Thymus (tissue), 11 donors: ENCODE results near the gene PPP2R2B. TPM values are rescaled to one million over a fixed set of nuclear protein-coding genes. Genes with fewer than 3 reads are reported as not detected.
"Not testable (repeated sequence)": the region's sequence is repeated elsewhere in the genome, so short reads cannot be mapped to it uniquely, and the experiment has no call there.

Experiments
- DNase-seq, 9 donors: peaks; one replicate each; pipeline ENCODE4 v3.0.0-alpha.2; 2013; ENCODE audit warnings: low spot score in 9 of 9, low read depth in 6 of 9, missing footprints in 1 of 9
- H3K27ac ChIP-seq, 2 donors: one replicate each; pipeline ENCODE4 v1.5.1; 2013; ENCODE audit warnings: control low read depth in 1 of 2, low read depth in 1 of 2, low read length in 1 of 2, mild to moderate bottlenecking in 1 of 2, moderate library complexity in 1 of 2
- H3K27me3 ChIP-seq, 2 donors: one replicate each; pipeline ENCODE4 v1.5.1; 2013; ENCODE audit warnings: low read length in 1 of 2; ENCODE audit not compliant: control insufficient read depth in 2 of 2, insufficient read depth in 1 of 2
- H3K36me3 ChIP-seq, 2 donors: one replicate each; pipeline ENCODE4 v1.5.1; 2013; ENCODE audit warnings: low read length in 1 of 2, mild to moderate bottlenecking in 1 of 2, moderate library complexity in 1 of 2; ENCODE audit not compliant: control insufficient read depth in 2 of 2, insufficient read depth in 2 of 2
- H3K4me1 ChIP-seq, 2 donors: one replicate each; pipeline ENCODE4 v1.5.1; 2013; ENCODE audit warnings: low read length in 2 of 2; ENCODE audit not compliant: control insufficient read depth in 2 of 2, insufficient read depth in 2 of 2
- H3K4me3 ChIP-seq, 2 donors: one replicate each; pipeline ENCODE4 v1.5.1; 2013; ENCODE audit warnings: low read length in 2 of 2, control low read depth in 1 of 2, mild to moderate bottlenecking in 1 of 2
- H3K9me3 ChIP-seq, 2 donors: one replicate each; pipeline ENCODE4 v1.5.1; 2013; ENCODE audit warnings: low read length in 1 of 2, mild to moderate bottlenecking in 1 of 2; ENCODE audit not compliant: control insufficient read depth in 2 of 2, insufficient read depth in 1 of 2
- WGBS: extraction: QIAGEN DNeasy Blood & Tissue Kit; methylation state at CpG from one replicate; pipeline ENCODE4 v1.1.7; 2013; 5-methylcytosine and 5-hydroxymethylcytosine counted together
- polyA plus RNA-seq: library from polyadenylated mRNA; stranded (reverse); fragments of 200-250 nt; gene quantifications from one replicate; pipeline ENCODE4 v1.2.3, GENCODE V29; 2013
- total RNA-seq: library from RNA; stranded (reverse); fragments of 120-200 nt; gene quantifications from one replicate; pipeline ENCODE4 v1.2.4, GENCODE V29; 2013
- donor health status: healthy.

PPP2R2B gene
- total and polyA plus RNA-seq, 2 donors, result 1.9 to 3.2 TPM

DNA sequence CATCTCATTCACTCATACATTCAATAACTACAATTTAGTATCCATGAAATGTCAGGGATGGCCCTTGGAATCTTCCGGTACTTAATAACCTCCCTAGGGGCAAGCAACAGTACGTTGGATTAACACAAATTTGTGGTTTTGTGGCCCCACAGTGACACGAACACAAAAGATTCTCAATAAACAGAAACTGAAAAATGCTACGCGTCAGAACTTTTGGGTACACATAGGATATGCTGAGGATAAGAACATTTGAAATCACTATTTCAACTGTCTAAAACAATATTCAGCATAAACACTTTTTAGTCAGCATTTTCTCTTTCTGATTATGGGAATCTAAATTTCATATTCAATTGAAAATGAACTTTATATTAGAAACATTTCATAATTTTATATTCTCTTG, 255.5 kb downstream of the PPP2R2B start:
- Histone ChIP-seq H3K36me3 (no peaks in the 10 kb centered on the region), H3K27me3 (no peaks in the 10 kb centered on the region), H3K4me1 (no peaks in the 10 kb centered on the region), H3K9me3 (no peaks in the 10 kb centered on the region), H3K27ac (no peak overlapping the region), H3K4me3 (no peak overlapping the region)
- WGBS, result 90% methylated on average over 5 of the region's 5 CpGs
- no peak for DNase-seq

DNA sequence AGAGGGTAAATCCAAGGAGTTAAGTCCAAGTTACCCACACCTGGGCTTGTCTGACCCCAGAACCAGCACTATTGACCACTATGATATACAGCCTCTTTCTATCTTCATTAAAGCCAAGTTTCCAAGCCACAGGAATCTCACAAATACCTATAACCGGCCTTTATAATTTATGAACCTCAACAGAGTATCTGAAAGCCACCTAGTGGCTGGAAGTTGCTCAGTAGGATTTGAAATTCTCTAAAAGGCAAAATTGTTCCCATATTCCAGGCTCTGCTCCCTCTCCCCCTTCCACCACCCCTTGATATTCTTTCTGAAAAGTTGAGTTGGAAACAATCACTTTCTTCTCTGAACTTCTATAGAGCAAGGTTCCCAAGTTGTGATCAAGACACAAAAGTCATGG, 256.2 kb downstream of the PPP2R2B start:
- no peaks in the 10 kb centered on the region for H3K9me3 ChIP-seq
- WGBS, result 90% methylated on average over 1 of the region's 1 CpG
- no peak overlapping the region for H3K4me3 ChIP-seq
- no peak overlapping the region for H3K27ac ChIP-seq
- no peaks in the 10 kb centered on the region for H3K4me1 ChIP-seq
- DNase-seq, result no peak
- H3K36me3 ChIP-seq, result no peaks in the 10 kb centered on the region
- H3K27me3 ChIP-seq, result no peaks in the 10 kb centered on the region

DNA sequence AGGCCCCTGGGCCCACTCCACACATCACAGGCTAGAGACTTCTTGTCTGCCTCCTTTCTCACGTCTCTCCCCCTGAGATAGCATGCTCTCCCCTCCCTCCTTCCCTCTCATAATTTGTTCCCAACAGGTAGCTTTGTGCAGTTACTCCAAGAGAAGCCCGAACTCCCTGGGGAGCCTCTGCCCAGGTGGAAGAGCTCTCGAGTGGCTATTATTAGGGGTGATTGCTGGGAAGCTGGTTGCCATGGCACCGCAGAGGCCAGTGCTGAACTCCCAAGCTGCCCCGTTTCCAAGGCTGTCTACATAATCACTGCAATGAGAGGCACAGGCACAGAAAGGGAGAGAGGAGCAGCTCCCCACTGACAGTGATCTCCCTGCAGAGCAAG, 257.9 kb downstream of the PPP2R2B start:
- H3K4me1 ChIP-seq, result no peaks in the 10 kb centered on the region
- 90% methylated on average over 5 of the region's 5 CpGs for WGBS
- no peaks in the 10 kb centered on the region for H3K36me3 ChIP-seq
- no peak for DNase-seq
- no peaks in the 10 kb centered on the region for H3K27me3 ChIP-seq
- H3K9me3 ChIP-seq, result no peaks in the 10 kb centered on the region
- H3K4me3 ChIP-seq, result no peak overlapping the region
- no peak overlapping the region for H3K27ac ChIP-seq

DNA sequence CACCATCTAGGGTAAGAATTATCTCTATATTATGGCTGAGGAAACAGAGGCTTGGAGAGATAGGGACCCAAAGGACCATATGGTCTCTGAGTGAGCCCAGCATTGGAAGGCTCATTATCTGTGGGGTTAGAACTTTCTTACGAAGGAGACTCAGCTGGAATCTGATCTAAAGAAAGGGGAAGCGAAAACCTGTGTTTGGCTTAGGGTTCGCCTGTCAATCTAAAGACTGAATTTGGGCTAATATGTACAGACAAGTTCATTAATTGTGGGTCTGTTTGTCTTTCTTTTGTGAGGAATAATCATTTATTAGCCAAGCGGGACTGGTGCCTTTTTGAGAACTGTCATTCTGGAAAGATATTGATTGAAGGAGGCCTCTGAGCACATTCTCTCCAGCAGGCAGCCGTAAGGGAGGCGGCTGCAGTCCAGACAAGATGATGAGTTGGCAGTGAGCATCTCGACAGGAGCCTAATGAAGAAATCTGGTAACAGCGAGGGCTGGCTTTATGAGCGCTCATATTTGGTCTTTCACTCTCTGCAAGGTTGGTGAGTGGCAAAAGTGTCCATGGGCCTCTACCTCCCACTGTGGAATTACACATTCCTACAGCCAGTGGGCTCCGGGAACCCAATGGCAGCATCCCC, 258.4 kb downstream of the PPP2R2B start:
- Histone ChIP-seq H3K9me3 (no peaks in the 10 kb centered on the region), H3K36me3 (no peaks in the 10 kb centered on the region), H3K27ac (no peak overlapping the region), H3K27me3 (no peaks in the 10 kb centered on the region), H3K4me3 (no peak overlapping the region), H3K4me1 (no peaks in the 10 kb centered on the region)
- no peak for DNase-seq
- WGBS, result 97% methylated on average over 10 of the region's 10 CpGs

DNA sequence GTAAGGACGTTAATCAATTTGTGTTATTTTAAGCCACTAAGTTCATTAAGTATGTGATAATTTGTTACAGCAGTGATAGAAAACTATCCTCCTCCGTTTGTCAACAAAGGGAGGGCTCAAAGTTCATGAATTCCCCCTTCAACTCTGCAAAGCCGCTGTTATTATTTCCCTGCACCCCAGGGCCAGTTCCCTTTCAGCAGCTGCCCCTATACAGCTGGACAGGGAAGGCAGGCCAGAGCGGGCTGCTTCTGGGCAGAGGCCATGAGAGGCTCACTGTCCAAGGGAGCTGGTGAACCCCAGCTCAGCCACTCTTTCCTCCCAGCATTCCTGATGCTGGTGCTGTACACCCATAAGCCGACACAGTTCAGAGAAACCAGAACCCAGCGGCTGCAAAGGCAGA, 260.1 kb downstream of the PPP2R2B start:
- no peak overlapping the region for H3K4me3 ChIP-seq
- no peaks in the 10 kb centered on the region for H3K4me1 ChIP-seq
- no peaks in the 10 kb centered on the region for H3K36me3 ChIP-seq
- H3K27ac ChIP-seq, result no peak overlapping the region
- H3K9me3 ChIP-seq, result no peaks in the 10 kb centered on the region
- no peak for DNase-seq
- 93% methylated on average over 6 of the region's 6 CpGs for WGBS
- no peaks in the 10 kb centered on the region for H3K27me3 ChIP-seq

DNA sequence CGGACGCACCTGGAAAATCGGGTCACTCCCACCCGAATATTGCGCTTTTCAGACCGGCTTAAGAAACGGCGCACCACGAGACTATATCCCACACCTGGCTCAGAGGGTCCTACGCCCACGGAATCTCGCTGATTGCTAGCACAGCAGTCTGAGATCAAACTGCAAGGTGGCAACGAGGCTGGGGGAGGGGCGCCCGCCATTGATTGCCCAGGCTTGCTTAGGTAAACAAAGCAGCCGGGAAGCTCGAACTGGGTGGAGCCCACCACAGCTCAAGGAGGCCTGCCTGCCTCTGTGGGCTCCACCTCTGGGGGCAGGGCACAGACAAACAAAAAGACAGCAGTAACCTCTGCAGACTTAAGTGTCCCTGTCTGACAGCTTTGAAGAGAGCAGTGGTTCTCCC, 268.8 kb downstream of the PPP2R2B start:
- not testable (repeated sequence) for H3K4me1 ChIP-seq, H3K27me3 ChIP-seq, H3K27ac ChIP-seq, H3K36me3 ChIP-seq, H3K4me3 ChIP-seq, H3K9me3 ChIP-seq, DNase-seq
- WGBS, result 53% methylated on average over 6 of the region's 17 CpGs

DNA sequence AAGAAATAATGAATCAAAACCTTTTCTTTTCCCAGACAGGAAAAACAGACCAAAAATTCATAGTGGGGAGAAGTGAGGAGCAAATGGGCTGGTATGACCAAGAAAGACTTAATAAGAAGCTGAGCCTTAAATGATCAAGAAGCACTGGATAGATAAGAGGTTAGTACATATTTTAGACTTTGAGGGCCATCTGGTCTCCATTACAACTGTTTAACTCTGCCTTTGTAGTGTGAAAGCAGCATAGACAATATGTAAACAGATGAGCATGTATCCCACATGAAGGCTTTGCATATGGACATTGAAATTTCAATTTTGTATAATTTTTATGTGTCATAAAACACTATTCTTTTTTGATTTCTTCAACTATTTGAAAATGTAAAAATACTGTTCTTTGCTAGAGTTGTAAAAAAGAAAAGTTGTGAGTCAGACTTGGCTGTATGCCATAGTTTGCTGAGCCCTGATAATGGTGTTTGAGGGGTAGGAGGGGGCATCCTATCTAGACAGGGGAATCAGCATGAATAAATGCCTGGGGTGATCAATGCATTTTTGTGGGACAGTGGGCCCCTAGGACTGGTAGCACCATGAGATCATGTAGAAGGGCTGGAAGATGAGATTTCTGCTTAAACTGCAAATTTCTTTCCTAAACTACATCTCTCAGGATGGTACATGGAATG, 270.8 kb downstream of the PPP2R2B start:
- H3K27ac ChIP-seq, result no peak overlapping the region
- no peak for DNase-seq
- no peaks in the 10 kb centered on the region for H3K36me3 ChIP-seq
- no peaks in the 10 kb centered on the region for H3K9me3 ChIP-seq
- H3K4me3 ChIP-seq, result no peak overlapping the region
- no peaks in the 10 kb centered on the region for H3K4me1 ChIP-seq
- no peaks in the 10 kb centered on the region for H3K27me3 ChIP-seq

DNA sequence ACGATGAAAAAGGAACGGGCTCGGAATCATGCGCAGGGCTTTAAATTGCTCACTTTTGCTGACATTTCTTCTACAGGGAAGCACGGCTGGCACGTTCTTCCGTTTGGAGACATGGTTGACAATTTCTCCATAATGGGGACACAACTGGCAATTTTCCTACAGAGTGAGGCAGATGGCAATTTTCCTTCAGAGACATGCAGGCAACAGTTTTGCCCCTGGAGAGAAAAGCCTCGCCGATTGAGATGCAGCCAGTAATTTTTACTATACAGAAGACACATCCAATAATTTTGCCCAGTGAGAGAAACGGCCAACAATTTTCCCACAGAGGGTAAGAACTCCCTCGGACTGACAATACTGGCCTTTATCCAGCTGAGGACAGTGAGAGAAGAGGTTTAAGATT, 271.7 kb downstream of the PPP2R2B start:
- WGBS, result 97% methylated on average over 11 of the region's 11 CpGs
- DNase-seq, result no peak
- Histone ChIP-seq H3K27me3 (no peaks in the 10 kb centered on the region), H3K4me1 (no peaks in the 10 kb centered on the region), H3K9me3 (no peaks in the 10 kb centered on the region), H3K27ac (no peak overlapping the region), H3K4me3 (no peak overlapping the region), H3K36me3 (no peaks in the 10 kb centered on the region)

DNA sequence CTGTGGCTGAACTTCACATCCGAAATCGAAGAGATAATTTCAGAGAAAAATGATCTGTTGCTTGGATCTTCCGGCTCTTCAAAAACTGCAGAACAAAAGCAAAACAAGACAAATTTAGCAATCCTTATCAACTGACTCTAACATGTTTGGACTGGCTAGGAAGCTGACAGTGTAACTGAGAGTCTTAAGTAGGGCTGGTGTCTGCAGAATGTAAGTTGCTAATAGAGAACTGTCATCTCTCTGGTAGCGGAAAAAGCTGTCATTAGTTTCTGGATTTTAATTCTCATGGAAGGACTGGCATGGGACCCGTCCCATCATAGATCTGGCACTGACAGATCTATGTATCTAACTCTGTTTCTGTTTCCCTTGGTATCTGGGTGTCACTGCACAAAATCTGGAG, 278.2 kb downstream of the PPP2R2B start:
- H3K9me3 ChIP-seq, result no peaks in the 10 kb centered on the region
- no peak overlapping the region for H3K4me3 ChIP-seq
- no peak overlapping the region for H3K27ac ChIP-seq
- no peaks in the 10 kb centered on the region for H3K4me1 ChIP-seq
- H3K27me3 ChIP-seq, result no peaks in the 10 kb centered on the region
- 93% methylated on average over 5 of the region's 5 CpGs for WGBS
- peak in 1 of 9 donors; percentile 2 for DNase-seq
- no peaks in the 10 kb centered on the region for H3K36me3 ChIP-seq
